HEK293 (cell line): ENCODE results near the gene SLC25A25.
A peak's percentile ranks its signal among the peaks of the same experiment; 100 is the strongest.

Experiments used
- CTCF ChIA-PET: fragments of 350-600 bp; formaldehyde crosslinking; extraction: SDS; loops from one replicate; lab custom pipeline; 2021; ENCODE audit warnings: antibody characterized with exemption; lab: Yijun Ruan, JAX
- POLR2A ChIA-PET: fragments of 300-600 bp; formaldehyde crosslinking; extraction: SDS; loops from one replicate; lab custom pipeline; 2020; ENCODE audit warnings: antibody characterized with exemption, inconsistent platforms; lab: Yijun Ruan, JAX
- H3K27ac ChIP-seq: fragments of 200-500 bp; sonication (Bioruptor generic); 2 replicates; pipeline ENCODE4 v1.5.1; 2014; ENCODE audit warnings: low read depth, low read length, control low read depth, inconsistent platforms; ENCODE audit errors: extremely low read depth
- H3K36me3 ChIP-seq, 2 experiments: fragments of 200-500 bp in 1 of 2; sonication (Bioruptor generic) in 1 of 2; 1 replicate in 1 of 2; 2 replicates in 1 of 2; pipeline ENCODE4 v1.5.1; 2014 to 2017; ENCODE audit warnings: inconsistent platforms in 2 of 2, low read length in 2 of 2; ENCODE audit not compliant: control insufficient read depth in 2 of 2, insufficient read depth in 1 of 2
- H3K4me1 ChIP-seq: fragments of 200-500 bp; sonication (Bioruptor generic); 2 replicates; pipeline ENCODE4 v1.5.1; 2014; ENCODE audit warnings: mild to moderate bottlenecking, low read length, inconsistent platforms; ENCODE audit not compliant: control insufficient read depth, insufficient read depth
- H3K4me3 ChIP-seq: 2 replicates; pipeline ENCODE4 v1.5.1; 2011; ENCODE audit warnings: low read depth, mild to moderate bottlenecking, control low read depth, low read length, moderate library complexity
- H3K9me3 ChIP-seq: fragments of 200-500 bp; sonication (Bioruptor generic); 2 replicates; pipeline ENCODE4 v1.5.1; 2014; ENCODE audit warnings: low read depth, low read length, inconsistent platforms; ENCODE audit not compliant: control insufficient read depth, insufficient read depth
- FEZF1 ChIP-seq: fragments of 450-650 bp; formaldehyde crosslinking; IDR thresholded peaks from 2 replicates; pipeline ENCODE4 v1.5.1; 2016; ENCODE audit warnings: missing biosample characterization, missing genetic modification characterization
- GFI1B ChIP-seq: fragments of 450-650 bp; formaldehyde crosslinking; IDR thresholded peaks from 2 replicates; pipeline ENCODE4 v1.5.1; 2016; ENCODE audit warnings: missing biosample characterization, missing genetic modification characterization
- OVOL3 ChIP-seq: fragments of 450-650 bp; formaldehyde crosslinking; IDR thresholded peaks from 2 replicates; pipeline ENCODE4 v1.5.1; 2016; ENCODE audit warnings: missing biosample characterization, missing genetic modification characterization
- PRDM6 ChIP-seq: fragments of 450-650 bp; formaldehyde crosslinking; IDR thresholded peaks from 2 replicates; pipeline ENCODE4 v1.5.1; 2017; ENCODE audit warnings: missing biosample characterization, missing genetic modification characterization
- SP2 ChIP-seq: fragments of 450-650 bp; formaldehyde crosslinking; IDR thresholded peaks from 2 replicates; pipeline ENCODE4 v1.5.1; 2016; ENCODE audit warnings: missing biosample characterization, missing genetic modification characterization
- TCF7L2 ChIP-seq: IDR thresholded peaks from 2 replicates; pipeline ENCODE4 v1.6.1; 2011; ENCODE audit warnings: low read depth, mild to moderate bottlenecking, inconsistent platforms, low read length, moderate library complexity, borderline replicate concordance
- TRIM28 ChIP-seq: IDR thresholded peaks from 2 replicates; pipeline ENCODE4 v1.6.1; 2011; ENCODE audit warnings: low read length, control low read depth, borderline replicate concordance
- YY2 ChIP-seq: fragments of 450-650 bp; formaldehyde crosslinking; IDR thresholded peaks from 2 replicates; pipeline ENCODE4 v1.5.1; 2016; ENCODE audit warnings: missing biosample characterization, missing genetic modification characterization
- ZBTB21 ChIP-seq: fragments of 450-650 bp; formaldehyde crosslinking; IDR thresholded peaks from 2 replicates; pipeline ENCODE4 v1.5.1; 2017; ENCODE audit warnings: missing biosample characterization, missing genetic modification characterization
- ZFP69B ChIP-seq: fragments of 450-650 bp; formaldehyde crosslinking; IDR thresholded peaks from 2 replicates; pipeline ENCODE4 v1.5.1; 2016; ENCODE audit warnings: missing biosample characterization, missing genetic modification characterization
- ZNF184 ChIP-seq: fragments of 450-650 bp; IDR thresholded peaks from 2 replicates; pipeline ENCODE4 v1.5.1; 2018; ENCODE audit warnings: missing biosample characterization, mild to moderate bottlenecking, missing genetic modification characterization
- ZNF23 ChIP-seq: fragments of 450-650 bp; formaldehyde crosslinking; IDR thresholded peaks from 2 replicates; pipeline ENCODE4 v1.5.1; 2016; ENCODE audit warnings: missing biosample characterization, missing genetic modification characterization, borderline replicate concordance
- ZNF248 ChIP-seq: fragments of 450-650 bp; formaldehyde crosslinking; IDR thresholded peaks from 2 replicates; pipeline ENCODE4 v1.5.1; 2017; ENCODE audit warnings: missing biosample characterization, missing genetic modification characterization
- ZNF274 ChIP-seq, 2 experiments: fragments of 200-500 bp in 1 of 2; fragments of 450-650 bp in 1 of 2; sonication (Bioruptor generic) in 1 of 2; formaldehyde crosslinking in 1 of 2; IDR thresholded peaks; 2 replicates each; pipeline versions ENCODE4 v1.5.1 to v1.6.1; 2014 to 2016; ENCODE audit warnings: borderline replicate concordance in 1 of 2, inconsistent platforms in 1 of 2, low read length in 1 of 2, missing biosample characterization in 1 of 2, missing genetic modification characterization in 1 of 2
- ZNF510 ChIP-seq: fragments of 450-650 bp; formaldehyde crosslinking; IDR thresholded peaks from 2 replicates; pipeline ENCODE4 v1.5.1; 2018; ENCODE audit warnings: mild to moderate bottlenecking, missing genetic modification characterization, missing biosample characterization; ENCODE audit not compliant: insufficient replicate concordance
- ZNF530 ChIP-seq: fragments of 450-650 bp; formaldehyde crosslinking; IDR thresholded peaks from 2 replicates; pipeline ENCODE4 v1.5.1; 2016; ENCODE audit warnings: low read depth, missing biosample characterization, missing genetic modification characterization
- ZNF791 ChIP-seq: fragments of 450-650 bp; formaldehyde crosslinking; IDR thresholded peaks from 2 replicates; pipeline ENCODE4 v1.5.1; 2016; ENCODE audit warnings: missing biosample characterization, missing genetic modification characterization
- TF ChIP-seq, protein P1 (sequence below): fragments of 450-650 bp; formaldehyde crosslinking; IDR thresholded peaks from 2 replicates; pipeline ENCODE4 v1.5.1; 2016; ENCODE audit warnings: missing biosample characterization, missing genetic modification characterization

SLC25A25 gene

GRCh38 chr9:128047231-128047630 is 20.8 kb upstream of the SLC25A25 start:
- Histone ChIP-seq H3K27ac (no peak overlapping the region), H3K4me3 (no peak overlapping the region), H3K36me3 (no peaks in the 10 kb centered on the region), H3K9me3 (no peaks in the 10 kb centered on the region), H3K4me1 (no peaks in the 10 kb centered on the region)
- TF ChIP-seq ZNF23 (tag by site-specific recombination): no peak
- no peak for TF ChIP-seq ZNF791 (tag by site-specific recombination)
- TF ChIP-seq ZNF248: no peak
- TF ChIP-seq ZBTB21: no peak
- no peak for TF ChIP-seq ZFP69B (tag by site-specific recombination)
- TF ChIP-seq TRIM28: no peak
- TF ChIP-seq YY2: no peak
- CTCF ChIA-PET: interaction anchor here (0.6 to 5.2 kb wide), 7 partner anchors 9 to 411 kb away, joined by 3 to 36 read pairs (median 4); partner anchors contain the start of genes NAIF1 and TOR2A
- POLR2A ChIA-PET: interaction anchor here (1.5 kb wide), 1 partner anchor 20 kb away, joined by 3 read pairs; the partner anchor contains the start of gene NAIF1

DNA sequence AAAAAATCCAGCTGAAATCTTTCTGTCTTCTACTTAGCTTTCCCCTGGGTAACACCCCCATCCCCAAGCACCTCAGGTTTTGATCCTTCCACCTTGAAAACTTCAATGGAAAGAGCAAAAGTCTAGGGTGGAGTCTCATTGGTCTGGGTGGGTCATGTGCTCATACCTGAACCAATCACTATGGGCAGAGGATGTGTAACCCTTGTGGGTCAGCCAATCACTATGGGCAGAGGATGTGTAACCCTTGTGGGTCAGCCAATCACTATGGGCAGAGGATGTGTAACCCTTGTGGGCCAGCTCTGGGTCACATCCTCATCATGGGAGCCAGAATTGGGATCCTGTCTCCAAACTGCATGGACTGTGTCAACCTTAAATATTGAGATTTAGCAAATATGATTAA is 19.4 kb upstream of the SLC25A25 start:
- POLR2A ChIA-PET: no interaction called here

GRCh38 chr9:128049843-128050242 is 18.2 kb upstream of the SLC25A25 start:
- Histone ChIP-seq H3K4me1 (no peaks in the 10 kb centered on the region), H3K27ac (no peak overlapping the region), H3K36me3 (no peaks in the 10 kb centered on the region), H3K4me3 (no peak overlapping the region), H3K9me3 (no peaks in the 10 kb centered on the region)
- TF ChIP-seq, protein P1, sequence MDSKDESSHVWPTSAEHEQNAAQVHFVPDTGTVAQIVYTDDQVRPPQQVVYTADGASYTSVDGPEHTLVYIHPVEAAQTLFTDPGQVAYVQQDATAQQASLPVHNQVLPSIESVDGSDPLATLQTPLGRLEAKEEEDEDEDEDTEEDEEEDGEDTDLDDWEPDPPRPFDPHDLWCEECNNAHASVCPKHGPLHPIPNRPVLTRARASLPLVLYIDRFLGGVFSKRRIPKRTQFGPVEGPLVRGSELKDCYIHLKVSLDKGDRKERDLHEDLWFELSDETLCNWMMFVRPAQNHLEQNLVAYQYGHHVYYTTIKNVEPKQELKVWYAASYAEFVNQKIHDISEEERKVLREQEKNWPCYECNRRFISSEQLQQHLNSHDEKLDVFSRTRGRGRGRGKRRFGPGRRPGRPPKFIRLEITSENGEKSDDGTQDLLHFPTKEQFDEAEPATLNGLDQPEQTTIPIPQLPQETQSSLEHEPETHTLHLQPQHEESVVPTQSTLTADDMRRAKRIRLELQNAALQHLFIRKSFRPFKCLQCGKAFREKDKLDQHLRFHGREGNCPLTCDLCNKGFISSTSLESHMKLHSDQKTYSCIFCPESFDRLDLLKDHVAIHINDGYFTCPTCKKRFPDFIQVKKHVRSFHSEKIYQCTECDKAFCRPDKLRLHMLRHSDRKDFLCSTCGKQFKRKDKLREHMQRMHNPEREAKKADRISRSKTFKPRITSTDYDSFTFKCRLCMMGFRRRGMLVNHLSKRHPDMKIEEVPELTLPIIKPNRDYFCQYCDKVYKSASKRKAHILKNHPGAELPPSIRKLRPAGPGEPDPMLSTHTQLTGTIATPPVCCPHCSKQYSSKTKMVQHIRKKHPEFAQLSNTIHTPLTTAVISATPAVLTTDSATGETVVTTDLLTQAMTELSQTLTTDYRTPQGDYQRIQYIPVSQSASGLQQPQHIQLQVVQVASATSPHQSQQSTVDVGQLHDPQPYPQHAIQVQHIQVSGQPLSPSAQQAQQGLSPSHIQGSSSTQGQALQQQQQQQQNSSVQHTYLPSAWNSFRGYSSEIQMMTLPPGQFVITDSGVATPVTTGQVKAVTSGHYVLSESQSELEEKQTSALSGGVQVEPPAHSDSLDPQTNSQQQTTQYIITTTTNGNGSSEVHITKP (tag by site-specific recombination): peak; percentile 34; the same call in 1 of the 2 replicates
- TF ChIP-seq FEZF1 (tag by site-specific recombination) (peak; percentile 69), ZNF530 (tag by site-specific recombination) (no peak), TCF7L2 (peak; percentile 76), PRDM6 (peak; percentile 85)
- POLR2A ChIA-PET: interaction anchor here (1.0 to 1.6 kb wide), 2 partner anchors 11 to 18 kb away, joined by 3 to 4 read pairs; partner anchors contain the start of genes NAIF1 and SLC25A25
- CTCF ChIA-PET: interaction anchor here (0.6 to 5.2 kb wide), 6 partner anchors 12 to 115 kb away, joined by 3 to 36 read pairs (median 6); no protein-coding TSS in a partner anchor

More for the DNA sequence above, 19.4 kb upstream of the SLC25A25 start:
- peak; percentile 68 for TF ChIP-seq SP2 (tag by site-specific recombination)
- no peak for TF ChIP-seq ZNF510 (tag by site-specific recombination)
- no peak for TF ChIP-seq OVOL3 (tag by site-specific recombination)
- no peak for TF ChIP-seq ZNF274 (IDR thresholded peaks at IDR 0.05; ENCODE audit: low read length)
- TF ChIP-seq ZNF274 (tag by site-specific recombination; IDR thresholded peaks at IDR 0.05; ENCODE audit: borderline replicate concordance): no peak
- no peak for TF ChIP-seq GFI1B (tag by site-specific recombination)
- no peak for TF ChIP-seq ZNF184
- H3K4me3 ChIP-seq: no peak overlapping the region
- CTCF ChIA-PET: interaction anchor here (0.8 to 5.2 kb wide), 4 partner anchors 14 to 106 kb away, joined by 3 to 36 read pairs (median 6); no protein-coding TSS in a partner anchor
- H3K27ac ChIP-seq: no peak overlapping the region
- H3K4me1 ChIP-seq: no peaks in the 10 kb centered on the region
- no peaks in the 10 kb centered on the region for H3K9me3 ChIP-seq
- H3K36me3 ChIP-seq: no peaks in the 10 kb centered on the region
